SH-SY5Y (cell line): ENCODE measurements around the gene PFKP.

Experiments used
- GATA2 ChIP-seq: IDR thresholded peaks from 2 replicates; pipeline ENCODE4 v1.6.1; 2011; ENCODE audit warnings: mild to moderate bottlenecking, low read depth, low read length
- GATA3 ChIP-seq: IDR thresholded peaks from 2 replicates; pipeline ENCODE4 v1.6.1; 2011; ENCODE audit warnings: low read depth, mild to moderate bottlenecking, low read length, moderate library complexity

DNA sequence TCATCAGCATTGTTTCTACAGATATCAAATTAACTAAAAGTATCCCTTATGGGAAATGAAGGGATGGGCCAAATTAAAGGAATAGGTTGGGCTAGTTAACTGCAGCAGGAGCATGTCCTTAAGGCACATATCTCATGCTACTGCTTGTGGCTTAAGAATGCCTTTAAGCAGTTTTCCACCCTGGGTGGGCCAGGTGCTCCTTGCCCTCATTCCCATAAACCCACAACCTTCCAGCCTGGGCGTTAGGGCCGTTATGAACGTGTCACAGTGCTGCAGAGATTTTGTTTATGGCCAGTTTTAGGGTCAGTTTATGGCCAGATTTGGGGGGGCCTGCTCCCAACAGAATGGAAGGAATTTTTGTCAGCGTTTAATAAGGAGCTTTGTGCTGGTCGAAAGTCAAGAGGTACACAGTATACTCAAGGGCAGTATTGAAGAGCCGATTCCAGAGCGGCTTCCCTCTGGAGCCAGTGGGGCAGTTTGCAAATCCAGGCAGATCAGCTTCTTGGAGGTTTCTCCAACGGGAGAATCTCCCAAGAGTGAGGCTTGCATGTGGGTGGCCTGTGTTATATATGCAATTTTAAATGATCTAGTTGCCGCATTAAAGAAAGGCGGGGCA, 7.7 kb downstream of the PFKP start:
- TF ChIP-seq GATA2 = no peak
- no peak for TF ChIP-seq GATA3
